GM12878 (cell line): Measurements from ENCODE around the gene OTUD5. TPM values are rescaled to one million over a fixed set of nuclear protein-coding genes. Genes with fewer than 3 reads are reported as not detected.

Experiments used
- IKZF2 ChIP-seq, 2 experiments: fragments of 450-650 bp; IDR thresholded peaks; 2 replicates each; pipeline ENCODE4 v1.6.1; 2017; ENCODE audit warnings: mild to moderate bottlenecking in 2 of 2, moderate library complexity in 2 of 2
- MTA3 ChIP-seq: IDR thresholded peaks from 2 replicates; pipeline ENCODE4 v1.6.1; 2012; ENCODE audit warnings: low read length, inconsistent platforms, borderline replicate concordance
- SIX5 ChIP-seq: IDR thresholded peaks from 2 replicates; pipeline ENCODE4 v1.6.1; 2011; ENCODE audit warnings: mild to moderate bottlenecking, low read depth, low read length, moderate library complexity; ENCODE audit not compliant: severe bottlenecking
- SMARCA5 ChIP-seq: fragments of 450-650 bp; IDR thresholded peaks from 2 replicates; pipeline ENCODE4 v1.6.1; 2017; ENCODE audit warnings: mild to moderate bottlenecking
- polyA plus RNA-seq, 11 experiments: library from polyadenylated mRNA; depleted of rRNA in 4 of 11; unstranded in 6 of 11; stranded (reverse) in 5 of 11; fragments of >200 nt; fragmentation: Nextera tagmentation in 4 of 11; fragmentation: Illumina TruSeq in 1 of 11; extraction: Ambion mirVana in 4 of 11; extraction: Trizol in 1 of 11; gene quantifications; 1 replicate in 1 of 11; 2 replicates in 10 of 11; pipeline versions ENCODE4 v1.2.1 to v1.2.3, GENCODE V29; 2011 to 2016; ENCODE audit warnings: inconsistent platforms in 2 of 11, missing spikeins in 2 of 11, low read depth in 1 of 11
- total RNA-seq, 4 experiments: library from RNA; depleted of rRNA in 3 of 4; stranded (reverse); fragments of >200 nt in 3 of 4; fragmentation: Illumina TruSeq in 1 of 4; extraction: Trizol in 1 of 4; gene quantifications; 2 replicates each; pipeline versions ENCODE4 v1.2.1 to v1.2.3, GENCODE V29; 2013 to 2021
- TF ChIP-seq, protein P1 (sequence below): fragments of 450-650 bp; IDR thresholded peaks from 2 replicates; pipeline ENCODE4 v1.6.1; 2016; ENCODE audit warnings: mild to moderate bottlenecking
- TF ChIP-seq, protein P2 (sequence below): fragments of 450-650 bp; IDR thresholded peaks from 2 replicates; pipeline ENCODE4 v1.6.1; 2014; ENCODE audit warnings: mild to moderate bottlenecking
- TF ChIP-seq, protein P3 (sequence below): IDR thresholded peaks from 2 replicates; pipeline ENCODE4 v1.6.1; 2012; ENCODE audit warnings: low read depth, low read length, improper control_type of control experiment
- TF ChIP-seq, protein P4 (sequence below): fragments of 450-650 bp; IDR thresholded peaks from 2 replicates; pipeline ENCODE4 v1.6.1; 2017; ENCODE audit warnings: borderline replicate concordance
- TF ChIP-seq, protein P5 (sequence below): IDR thresholded peaks from 2 replicates; pipeline ENCODE4 v1.6.1; 2011; ENCODE audit warnings: mild to moderate bottlenecking, low read depth, low read length, moderate library complexity; ENCODE audit not compliant: insufficient replicate concordance
- TF ChIP-seq, protein P6 (sequence below): fragments of 450-650 bp; IDR thresholded peaks from 2 replicates; pipeline ENCODE4 v1.6.1; 2017; ENCODE audit warnings: antibody characterized with exemption, mild to moderate bottlenecking, moderate library complexity

The OTUD5 gene
- total and polyA plus RNA-seq, 10 of the 15 experiments (the other 5 are each of a cell fraction or from before 2014, with no cell fraction given): 2.0 to 50.3 (median 22.7) TPM

DNA sequence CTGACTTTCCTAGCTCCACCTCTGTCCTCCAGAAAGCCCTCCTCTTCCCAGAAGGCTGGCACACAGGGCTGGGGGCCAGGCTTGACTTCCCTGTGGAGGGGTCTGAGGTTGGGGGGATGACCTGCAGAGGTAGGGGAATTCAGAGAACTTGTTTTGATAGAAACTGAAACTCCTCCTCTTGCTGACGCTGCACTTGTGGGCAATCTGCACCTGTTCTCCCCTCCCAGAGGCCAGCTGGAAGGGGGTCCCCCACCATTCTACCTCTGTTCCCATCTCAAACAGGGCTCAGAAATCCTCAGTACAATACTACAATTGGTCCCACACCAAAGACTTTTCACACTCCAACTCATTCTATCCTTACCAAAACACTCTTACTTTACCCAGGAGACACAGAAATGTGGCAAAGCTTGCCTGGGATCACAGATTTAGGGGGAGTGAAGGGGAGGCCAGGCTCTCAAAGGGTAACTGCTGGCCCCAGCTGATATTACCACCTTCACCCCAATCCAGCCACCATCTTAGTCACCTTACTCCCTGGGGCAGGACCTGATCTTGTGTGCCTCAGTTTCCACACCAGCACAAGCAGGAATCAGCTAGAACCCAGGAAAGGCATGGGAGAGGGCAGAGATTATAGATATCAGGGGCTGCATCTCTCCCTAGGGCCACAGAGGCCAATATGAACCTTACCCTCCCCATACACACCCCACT, 18.5 kb downstream of the OTUD5 start (continued):
- TF ChIP-seq, protein P1, sequence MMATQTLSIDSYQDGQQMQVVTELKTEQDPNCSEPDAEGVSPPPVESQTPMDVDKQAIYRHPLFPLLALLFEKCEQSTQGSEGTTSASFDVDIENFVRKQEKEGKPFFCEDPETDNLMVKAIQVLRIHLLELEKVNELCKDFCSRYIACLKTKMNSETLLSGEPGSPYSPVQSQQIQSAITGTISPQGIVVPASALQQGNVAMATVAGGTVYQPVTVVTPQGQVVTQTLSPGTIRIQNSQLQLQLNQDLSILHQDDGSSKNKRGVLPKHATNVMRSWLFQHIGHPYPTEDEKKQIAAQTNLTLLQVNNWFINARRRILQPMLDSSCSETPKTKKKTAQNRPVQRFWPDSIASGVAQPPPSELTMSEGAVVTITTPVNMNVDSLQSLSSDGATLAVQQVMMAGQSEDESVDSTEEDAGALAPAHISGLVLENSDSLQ: no peak
- TF ChIP-seq, protein P2, sequence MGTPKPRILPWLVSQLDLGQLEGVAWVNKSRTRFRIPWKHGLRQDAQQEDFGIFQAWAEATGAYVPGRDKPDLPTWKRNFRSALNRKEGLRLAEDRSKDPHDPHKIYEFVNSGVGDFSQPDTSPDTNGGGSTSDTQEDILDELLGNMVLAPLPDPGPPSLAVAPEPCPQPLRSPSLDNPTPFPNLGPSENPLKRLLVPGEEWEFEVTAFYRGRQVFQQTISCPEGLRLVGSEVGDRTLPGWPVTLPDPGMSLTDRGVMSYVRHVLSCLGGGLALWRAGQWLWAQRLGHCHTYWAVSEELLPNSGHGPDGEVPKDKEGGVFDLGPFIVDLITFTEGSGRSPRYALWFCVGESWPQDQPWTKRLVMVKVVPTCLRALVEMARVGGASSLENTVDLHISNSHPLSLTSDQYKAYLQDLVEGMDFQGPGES: no peak
- TF ChIP-seq, protein P3, sequence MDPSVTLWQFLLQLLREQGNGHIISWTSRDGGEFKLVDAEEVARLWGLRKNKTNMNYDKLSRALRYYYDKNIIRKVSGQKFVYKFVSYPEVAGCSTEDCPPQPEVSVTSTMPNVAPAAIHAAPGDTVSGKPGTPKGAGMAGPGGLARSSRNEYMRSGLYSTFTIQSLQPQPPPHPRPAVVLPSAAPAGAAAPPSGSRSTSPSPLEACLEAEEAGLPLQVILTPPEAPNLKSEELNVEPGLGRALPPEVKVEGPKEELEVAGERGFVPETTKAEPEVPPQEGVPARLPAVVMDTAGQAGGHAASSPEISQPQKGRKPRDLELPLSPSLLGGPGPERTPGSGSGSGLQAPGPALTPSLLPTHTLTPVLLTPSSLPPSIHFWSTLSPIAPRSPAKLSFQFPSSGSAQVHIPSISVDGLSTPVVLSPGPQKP: no peak
- TF ChIP-seq, protein P4, sequence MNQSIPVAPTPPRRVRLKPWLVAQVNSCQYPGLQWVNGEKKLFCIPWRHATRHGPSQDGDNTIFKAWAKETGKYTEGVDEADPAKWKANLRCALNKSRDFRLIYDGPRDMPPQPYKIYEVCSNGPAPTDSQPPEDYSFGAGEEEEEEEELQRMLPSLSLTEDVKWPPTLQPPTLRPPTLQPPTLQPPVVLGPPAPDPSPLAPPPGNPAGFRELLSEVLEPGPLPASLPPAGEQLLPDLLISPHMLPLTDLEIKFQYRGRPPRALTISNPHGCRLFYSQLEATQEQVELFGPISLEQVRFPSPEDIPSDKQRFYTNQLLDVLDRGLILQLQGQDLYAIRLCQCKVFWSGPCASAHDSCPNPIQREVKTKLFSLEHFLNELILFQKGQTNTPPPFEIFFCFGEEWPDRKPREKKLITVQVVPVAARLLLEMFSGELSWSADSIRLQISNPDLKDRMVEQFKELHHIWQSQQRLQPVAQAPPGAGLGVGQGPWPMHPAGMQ: no peak
- TF ChIP-seq, protein P5, sequence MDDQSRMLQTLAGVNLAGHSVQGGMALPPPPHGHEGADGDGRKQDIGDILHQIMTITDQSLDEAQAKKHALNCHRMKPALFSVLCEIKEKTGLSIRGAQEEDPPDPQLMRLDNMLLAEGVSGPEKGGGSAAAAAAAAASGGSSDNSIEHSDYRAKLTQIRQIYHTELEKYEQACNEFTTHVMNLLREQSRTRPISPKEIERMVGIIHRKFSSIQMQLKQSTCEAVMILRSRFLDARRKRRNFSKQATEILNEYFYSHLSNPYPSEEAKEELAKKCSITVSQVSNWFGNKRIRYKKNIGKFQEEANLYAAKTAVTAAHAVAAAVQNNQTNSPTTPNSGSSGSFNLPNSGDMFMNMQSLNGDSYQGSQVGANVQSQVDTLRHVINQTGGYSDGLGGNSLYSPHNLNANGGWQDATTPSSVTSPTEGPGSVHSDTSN: peak; percentile 22
- peak; percentile 70; the same call in 1 of the 2 replicates for TF ChIP-seq MTA3
- TF ChIP-seq SMARCA5: 0 out of 2 replicates have a peak, but pooled peaks have one; percentile 30
- TF ChIP-seq SIX5: no peak
- TF ChIP-seq, protein P6, sequence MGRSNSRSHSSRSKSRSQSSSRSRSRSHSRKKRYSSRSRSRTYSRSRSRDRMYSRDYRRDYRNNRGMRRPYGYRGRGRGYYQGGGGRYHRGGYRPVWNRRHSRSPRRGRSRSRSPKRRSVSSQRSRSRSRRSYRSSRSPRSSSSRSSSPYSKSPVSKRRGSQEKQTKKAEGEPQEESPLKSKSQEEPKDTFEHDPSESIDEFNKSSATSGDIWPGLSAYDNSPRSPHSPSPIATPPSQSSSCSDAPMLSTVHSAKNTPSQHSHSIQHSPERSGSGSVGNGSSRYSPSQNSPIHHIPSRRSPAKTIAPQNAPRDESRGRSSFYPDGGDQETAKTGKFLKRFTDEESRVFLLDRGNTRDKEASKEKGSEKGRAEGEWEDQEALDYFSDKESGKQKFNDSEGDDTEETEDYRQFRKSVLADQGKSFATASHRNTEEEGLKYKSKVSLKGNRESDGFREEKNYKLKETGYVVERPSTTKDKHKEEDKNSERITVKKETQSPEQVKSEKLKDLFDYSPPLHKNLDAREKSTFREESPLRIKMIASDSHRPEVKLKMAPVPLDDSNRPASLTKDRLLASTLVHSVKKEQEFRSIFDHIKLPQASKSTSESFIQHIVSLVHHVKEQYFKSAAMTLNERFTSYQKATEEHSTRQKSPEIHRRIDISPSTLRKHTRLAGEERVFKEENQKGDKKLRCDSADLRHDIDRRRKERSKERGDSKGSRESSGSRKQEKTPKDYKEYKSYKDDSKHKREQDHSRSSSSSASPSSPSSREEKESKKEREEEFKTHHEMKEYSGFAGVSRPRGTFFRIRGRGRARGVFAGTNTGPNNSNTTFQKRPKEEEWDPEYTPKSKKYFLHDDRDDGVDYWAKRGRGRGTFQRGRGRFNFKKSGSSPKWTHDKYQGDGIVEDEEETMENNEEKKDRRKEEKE: no peak
- peak; percentile 98 to 99 for TF ChIP-seq IKZF2 (IDR thresholded peaks at IDR 0.05)
